H1 (cell line): Measurements from ENCODE around the gene UTRN. TPM values are rescaled to one million over a fixed set of nuclear protein-coding genes. Genes with fewer than 3 reads are reported as not detected.

Experiments used
- BACH1 ChIP-seq: IDR thresholded peaks from 2 replicates; pipeline ENCODE4 v1.6.1; 2012; ENCODE audit warnings: low read length, improper control_type of control experiment
- CBX5 ChIP-seq: fragments of 300-800, 300-1000 bp; sonication (generic); IDR thresholded peaks from 2 replicates; pipeline ENCODE4 v1.7.1; 2016; ENCODE audit warnings: antibody characterized with exemption, low read length, low read depth
- CEBPB ChIP-seq: IDR thresholded peaks from 2 replicates; pipeline ENCODE4 v1.6.1; 2012; ENCODE audit warnings: low read depth, low read length
- CREB1 ChIP-seq: IDR thresholded peaks from 2 replicates; pipeline ENCODE4 v1.6.1; 2012; ENCODE audit warnings: inconsistent platforms
- CTBP2 ChIP-seq: IDR thresholded peaks from 2 replicates; pipeline ENCODE4 v1.7.0; 2011; ENCODE audit warnings: borderline replicate concordance, mild to moderate bottlenecking, moderate library complexity, mixed read lengths, low read length; ENCODE audit not compliant: insufficient read depth, insufficient read length
- CTCF ChIP-seq, 3 experiments: IDR thresholded peaks; 1 replicate in 2 of 3; 2 replicates in 1 of 3; pipeline versions ENCODE4 v1.5.1 to v1.6.1; 2011; ENCODE audit warnings: low read length in 3 of 3, mild to moderate bottlenecking in 3 of 3, inconsistent platforms in 2 of 3, low read depth in 1 of 3, moderate library complexity in 1 of 3; ENCODE audit not compliant: insufficient read depth in 1 of 3; ENCODE audit errors: control extremely low read depth in 1 of 3
- EP300 ChIP-seq, 2 experiments: IDR thresholded peaks; 1 replicate in 1 of 2; 2 replicates in 1 of 2; pipeline ENCODE4 v1.6.1; 2011 to 2012; ENCODE audit warnings: low read depth in 2 of 2, low read length in 2 of 2, mild to moderate bottlenecking in 2 of 2, borderline replicate concordance in 1 of 2, inconsistent platforms in 1 of 2, moderate library complexity in 1 of 2
- EZH2 ChIP-seq: fragments of 200-600 bp; sonication (generic); IDR thresholded peaks from 2 replicates; pipeline ENCODE4 v1.7.1; 2012; ENCODE audit warnings: low read depth, mild to moderate bottlenecking, moderate library complexity, low read length, inconsistent platforms; ENCODE audit not compliant: severe bottlenecking
- HDAC2 ChIP-seq, 2 experiments: fragments of 300-600 bp in 1 of 2; sonication (generic) in 1 of 2; IDR thresholded peaks; 2 replicates each; pipeline ENCODE4 v1.6.1; 2011 to 2012; ENCODE audit warnings: low read depth in 2 of 2, low read length in 2 of 2, mild to moderate bottlenecking in 2 of 2, moderate library complexity in 2 of 2, borderline replicate concordance in 1 of 2, inconsistent platforms in 1 of 2
- JUN ChIP-seq: IDR thresholded peaks from 2 replicates; pipeline ENCODE4 v1.6.1; 2011; ENCODE audit warnings: low read depth, mild to moderate bottlenecking, improper control_type of control experiment, low read length
- NANOG ChIP-seq: IDR thresholded peaks from 2 replicates; pipeline ENCODE4 v1.6.1; 2011; ENCODE audit warnings: low read length, low read depth, mild to moderate bottlenecking, inconsistent platforms; ENCODE audit not compliant: insufficient read depth, poor library complexity, severe bottlenecking
- PHF8 ChIP-seq: fragments of 200-600 bp; sonication (generic); conservative IDR thresholded peaks from 2 replicates; pipeline ENCODE4 v1.7.1; 2012; ENCODE audit warnings: low read depth, mild to moderate bottlenecking, inconsistent platforms, low read length, moderate library complexity
- RBBP5 ChIP-seq: IDR thresholded peaks from 2 replicates; pipeline ENCODE4 v1.7.1; 2012; ENCODE audit warnings: low read depth, mild to moderate bottlenecking, inconsistent platforms, low read length, moderate library complexity, borderline replicate concordance
- SIN3A ChIP-seq, 2 experiments: IDR thresholded peaks in 1 of 2; conservative IDR thresholded peaks in 1 of 2; 2 replicates each; pipeline ENCODE4 v1.6.1; 2011 to 2012; ENCODE audit warnings: low read length in 2 of 2, improper control_type of control experiment in 1 of 2, low read depth in 1 of 2, mild to moderate bottlenecking in 1 of 2
- TBP ChIP-seq: IDR thresholded peaks from 2 replicates; pipeline ENCODE4 v1.6.1; 2011; ENCODE audit warnings: low read depth, low read length, improper control_type of control experiment
- TCF12 ChIP-seq: IDR thresholded peaks from 2 replicates; pipeline ENCODE4 v1.6.1; 2011; ENCODE audit warnings: low read depth, mild to moderate bottlenecking, low read length
- polyA plus RNA-seq, 7 experiments: library from polyadenylated mRNA; depleted of rRNA in 3 of 7; stranded (reverse) in 5 of 7; unstranded in 2 of 7; fragments of >200 nt in 5 of 7; fragments of 200-250 nt in 2 of 7; gene quantifications; 1 replicate in 5 of 7; 2 replicates in 1 of 7; 4 replicates in 1 of 7; pipeline versions ENCODE4 v1.2.1 to v1.2.3, GENCODE V29; 2011 to 2013; ENCODE audit warnings: missing spikeins in 2 of 7, mixed read lengths in 2 of 7
- total RNA-seq: library from RNA; stranded (reverse); fragmentation: NEBNext Ultra II Directional; extraction: Animal tissue kit (Norgen Biotek cat#: 25700); gene quantifications from 2 replicates; pipeline ENCODE4 v1.2.1, GENCODE V29; 2021
- TF ChIP-seq, protein P1 (sequence below): IDR thresholded peaks from 2 replicates; pipeline ENCODE4 v1.6.1; 2012; ENCODE audit warnings: inconsistent platforms
- TF ChIP-seq, protein P2 (sequence below): IDR thresholded peaks from 2 replicates; pipeline ENCODE4 v1.6.1; 2012; ENCODE audit warnings: low read length, inconsistent platforms

UTRN gene
- total and polyA plus RNA-seq, 2 of the 8 experiments (the other 6 are each of a cell fraction or from before 2014, with no cell fraction given) = 25.0 to 112 TPM

GRCh38 chr6:144284783-144285547 is at the start of gene UTRN (continued):
- TF ChIP-seq, protein P1, sequence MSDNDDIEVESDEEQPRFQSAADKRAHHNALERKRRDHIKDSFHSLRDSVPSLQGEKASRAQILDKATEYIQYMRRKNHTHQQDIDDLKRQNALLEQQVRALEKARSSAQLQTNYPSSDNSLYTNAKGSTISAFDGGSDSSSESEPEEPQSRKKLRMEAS = peak; percentile 25; the same call in 1 of the 2 replicates
- TF ChIP-seq PHF8 (peak; percentile 86), JUN (no peak), NANOG (no peak), CBX5 (no peak), BACH1 (no peak), CTCF (IDR thresholded peaks at IDR 0.05; ENCODE audit: control extremely low read depth in 1 of 3, insufficient read depth in 1 of 3, low read depth in 1 of 3, low read length in 3 of 3) (peak in 1 of 3 experiments; percentile 1; a peak in 1 of 4 replicates), HDAC2 (IDR thresholded peaks at IDR 0.05; ENCODE audit: borderline replicate concordance in 1 of 2, low read depth in 2 of 2, low read length in 2 of 2) (no peak), CEBPB (no peak), TBP (peak; percentile 77), EP300 (IDR thresholded peaks at IDR 0.05; ENCODE audit: borderline replicate concordance in 1 of 2, low read depth in 2 of 2, low read length in 2 of 2) (peak in 1 of 2 experiments; percentile 6; a peak in 1 of 3 replicates), CTBP2 (no peak), SIN3A (conservative IDR thresholded peaks at IDR 0.05 in 1 of 2, IDR thresholded peaks at IDR 0.05 in 1 of 2; ENCODE audit: low read depth in 1 of 2, low read length in 2 of 2) (peak; percentile 4 to 80; a peak in 3 of 4 replicates), TCF12 (no peak), RBBP5 (peak; percentile 95; the same call in 1 of the 2 replicates), EZH2 (no peak), CREB1 (peak; percentile 72)
- TF ChIP-seq, protein P2, sequence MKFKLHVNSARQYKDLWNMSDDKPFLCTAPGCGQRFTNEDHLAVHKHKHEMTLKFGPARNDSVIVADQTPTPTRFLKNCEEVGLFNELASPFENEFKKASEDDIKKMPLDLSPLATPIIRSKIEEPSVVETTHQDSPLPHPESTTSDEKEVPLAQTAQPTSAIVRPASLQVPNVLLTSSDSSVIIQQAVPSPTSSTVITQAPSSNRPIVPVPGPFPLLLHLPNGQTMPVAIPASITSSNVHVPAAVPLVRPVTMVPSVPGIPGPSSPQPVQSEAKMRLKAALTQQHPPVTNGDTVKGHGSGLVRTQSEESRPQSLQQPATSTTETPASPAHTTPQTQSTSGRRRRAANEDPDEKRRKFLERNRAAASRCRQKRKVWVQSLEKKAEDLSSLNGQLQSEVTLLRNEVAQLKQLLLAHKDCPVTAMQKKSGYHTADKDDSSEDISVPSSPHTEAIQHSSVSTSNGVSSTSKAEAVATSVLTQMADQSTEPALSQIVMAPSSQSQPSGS = no peak
